AG10803 (cell line): ENCODE data around the gene STK39.

ENCODE experiments used
- DNase-seq: peaks from one replicate; pipeline ENCODE4 v3.0.0; 2010; ENCODE audit warnings: low read depth
- H3K4me3 ChIP-seq: 2 replicates; pipeline ENCODE4 v1.5.1; 2011; ENCODE audit warnings: mild to moderate bottlenecking, low read length, control low read depth
- CTCF ChIP-seq: conservative IDR thresholded peaks from 2 replicates; pipeline ENCODE4 v1.5.1; 2011; ENCODE audit warnings: mild to moderate bottlenecking, low read length, control low read depth, inconsistent platforms

The STK39 gene

GRCh38 chr2:168169097-168169745 is 78.2 kb downstream of the STK39 start:
- DNase-seq = no peak
- TF ChIP-seq CTCF = no peak
- no peak overlapping the region for H3K4me3 ChIP-seq

GRCh38 chr2:168167511-168168263 is 79.7 kb downstream of the STK39 start:
- no peak for DNase-seq

GRCh38 chr2:168166902-168167510 is 80.4 kb downstream of the STK39 start:
- no peak for TF ChIP-seq CTCF
- DNase-seq = peak; percentile 27
- no peak overlapping the region for H3K4me3 ChIP-seq

More at GRCh38 chr2:168167511-168168263, 79.7 kb downstream of the STK39 start:
- H3K4me3 ChIP-seq = no peak overlapping the region
- TF ChIP-seq CTCF = no peak

- no peak overlapping the region for H3K4me3 ChIP-seq
- no peak for DNase-seq
- no peak for TF ChIP-seq CTCF
Measured at GRCh38 chr2:168165985-168166901, 81.2 kb downstream of the STK39 start.

- no peak for TF ChIP-seq CTCF
- no peak overlapping the region for H3K4me3 ChIP-seq
- DNase-seq = peak; percentile 59
Measured at GRCh38 chr2:168165397-168165796, 82.0 kb downstream of the STK39 start.

- H3K4me3 ChIP-seq = no peak overlapping the region
- peak; percentile 17; the same call in 1 of the 2 replicates for TF ChIP-seq CTCF
- DNase-seq = no peak
Measured at GRCh38 chr2:168160897-168161296, 86.5 kb downstream of the STK39 start.
